SK-N-SH treated with all-trans-retinoic acid at 6 μM for 48 hours (cell line): ENCODE results near the gene KRTAP12-2.

Experiments
- ARNTL ChIP-seq: fragments of 450-650 bp; formaldehyde crosslinking; IDR thresholded peaks from 2 replicates; pipeline ENCODE4 v1.5.0; 2020; ENCODE audit warnings: low read depth, mild to moderate bottlenecking, moderate library complexity, borderline replicate concordance
- BACH2 ChIP-seq: fragments of 250-450 bp; sonication (Bioruptor Pico); IDR thresholded peaks from 2 replicates; pipeline ENCODE4 v1.9.0; 2021; ENCODE audit warnings: mild to moderate bottlenecking, borderline replicate concordance
- GLIS3 ChIP-seq: fragments of 250-450 bp; sonication (Bioruptor Pico); IDR thresholded peaks from 2 replicates; pipeline ENCODE4 v1.5.0; 2020; ENCODE audit warnings: mild to moderate bottlenecking, moderate library complexity
- ISL1 ChIP-seq: fragments of 250-450 bp; sonication (Bioruptor Pico); IDR thresholded peaks from 2 replicates; pipeline ENCODE4 v2.1.2; 2022; ENCODE audit warnings: mild to moderate bottlenecking, moderate library complexity
- TSHZ2 ChIP-seq: fragments of 250-450 bp; sonication (Bioruptor Pico); IDR thresholded peaks from 2 replicates; pipeline ENCODE4 v1.5.0; 2020; ENCODE audit warnings: mild to moderate bottlenecking, moderate library complexity
- ZFP3 ChIP-seq: fragments of 250-450 bp; sonication (Bioruptor Pico); IDR thresholded peaks from 2 replicates; pipeline ENCODE4 v1.5.0; 2020; ENCODE audit warnings: mild to moderate bottlenecking, moderate library complexity
- ZFP30 ChIP-seq: fragments of 450-650 bp; formaldehyde crosslinking; IDR thresholded peaks from 2 replicates; pipeline ENCODE4 v1.5.0; 2022; ENCODE audit warnings: mild to moderate bottlenecking, moderate library complexity
- ZNF565 ChIP-seq: fragments of 450-650 bp; formaldehyde crosslinking; conservative IDR thresholded peaks from 2 replicates; pipeline ENCODE4 v1.5.0; 2020; ENCODE audit warnings: low read depth, mild to moderate bottlenecking, moderate library complexity
- ZNF70 ChIP-seq: fragments of 450-650 bp; formaldehyde crosslinking; IDR thresholded peaks from 2 replicates; pipeline ENCODE4 v1.5.0; 2020; ENCODE audit warnings: mild to moderate bottlenecking, moderate library complexity
- ZNF8 ChIP-seq: fragments of 450-650 bp; formaldehyde crosslinking; IDR thresholded peaks from 2 replicates; pipeline ENCODE4 v1.5.0; 2020; ENCODE audit warnings: mild to moderate bottlenecking, moderate library complexity
- TF ChIP-seq, protein P1 (sequence below): fragments of 250-450 bp; sonication (Bioruptor Pico); IDR thresholded peaks from 2 replicates; pipeline ENCODE4 v1.8.0; 2020; ENCODE audit warnings: mild to moderate bottlenecking, moderate library complexity, borderline replicate concordance

- TF ChIP-seq TSHZ2 (CRISPR knock-in tag) (no peak), GLIS3 (CRISPR knock-in tag) (no peak), ARNTL (CRISPR knock-in tag) (no peak), ZNF8 (CRISPR knock-in tag) (no peak), ZFP30 (CRISPR knock-in tag) (no peak), ZNF565 (CRISPR knock-in tag) (no peak), ZNF70 (CRISPR knock-in tag) (no peak), BACH2 (CRISPR knock-in tag) (no peak), ISL1 (CRISPR knock-in tag) (no peak), ZFP3 (CRISPR knock-in tag) (no peak)
- TF ChIP-seq, protein P1, sequence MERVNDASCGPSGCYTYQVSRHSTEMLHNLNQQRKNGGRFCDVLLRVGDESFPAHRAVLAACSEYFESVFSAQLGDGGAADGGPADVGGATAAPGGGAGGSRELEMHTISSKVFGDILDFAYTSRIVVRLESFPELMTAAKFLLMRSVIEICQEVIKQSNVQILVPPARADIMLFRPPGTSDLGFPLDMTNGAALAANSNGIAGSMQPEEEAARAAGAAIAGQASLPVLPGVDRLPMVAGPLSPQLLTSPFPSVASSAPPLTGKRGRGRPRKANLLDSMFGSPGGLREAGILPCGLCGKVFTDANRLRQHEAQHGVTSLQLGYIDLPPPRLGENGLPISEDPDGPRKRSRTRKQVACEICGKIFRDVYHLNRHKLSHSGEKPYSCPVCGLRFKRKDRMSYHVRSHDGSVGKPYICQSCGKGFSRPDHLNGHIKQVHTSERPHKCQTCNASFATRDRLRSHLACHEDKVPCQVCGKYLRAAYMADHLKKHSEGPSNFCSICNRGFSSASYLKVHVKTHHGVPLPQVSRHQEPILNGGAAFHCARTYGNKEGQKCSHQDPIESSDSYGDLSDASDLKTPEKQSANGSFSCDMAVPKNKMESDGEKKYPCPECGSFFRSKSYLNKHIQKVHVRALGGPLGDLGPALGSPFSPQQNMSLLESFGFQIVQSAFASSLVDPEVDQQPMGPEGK (CRISPR knock-in tag) = no peak
Observed at GRCh38 chr21:44696572-44696971, 29.8 kb upstream of the KRTAP12-2 start.
